Kidney glomerular epithelial cell (primary cell): Measurements from ENCODE around the gene PAOX.
"Not testable (repeated sequence)": the region's sequence is repeated elsewhere in the genome, so short reads cannot be mapped to it uniquely, and the experiment has no call there.

Source experiments
- DNase-seq: peaks from one replicate; lab custom pipeline; 2025; lab: John Stamatoyannopoulos, UW

The PAOX gene

DNA sequence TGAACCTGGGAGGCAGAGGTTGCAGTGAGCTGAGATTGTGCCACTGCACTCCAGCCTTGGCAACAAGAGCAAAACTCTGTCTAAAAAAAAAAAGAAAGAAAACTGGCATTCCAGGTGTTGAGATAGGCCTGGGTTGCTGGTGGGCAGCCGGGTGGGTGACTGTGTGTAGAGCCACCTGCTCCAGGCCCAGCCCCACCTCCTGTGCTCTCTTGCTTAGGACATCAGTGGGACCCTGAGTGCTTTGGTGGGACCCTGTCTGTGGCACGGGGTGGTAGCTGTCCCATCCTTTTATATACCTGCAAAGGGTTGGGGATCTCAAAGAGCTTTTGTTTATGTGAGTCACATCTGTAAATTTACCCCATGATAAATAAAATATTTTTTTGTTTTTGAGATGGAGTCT, 6.2 kb downstream of the PAOX start:
- no peak for DNase-seq

GRCh38 chr10:133386951-133387350, 7.9 kb downstream of the PAOX start:
- DNase-seq = not testable (repeated sequence)

GRCh38 chr10:133388236-133388972, 9.3 kb downstream of the PAOX start:
- no peak for DNase-seq

GRCh38 chr10:133388973-133389818, 10.1 kb downstream of the PAOX start:
- DNase-seq = no peak

DNA sequence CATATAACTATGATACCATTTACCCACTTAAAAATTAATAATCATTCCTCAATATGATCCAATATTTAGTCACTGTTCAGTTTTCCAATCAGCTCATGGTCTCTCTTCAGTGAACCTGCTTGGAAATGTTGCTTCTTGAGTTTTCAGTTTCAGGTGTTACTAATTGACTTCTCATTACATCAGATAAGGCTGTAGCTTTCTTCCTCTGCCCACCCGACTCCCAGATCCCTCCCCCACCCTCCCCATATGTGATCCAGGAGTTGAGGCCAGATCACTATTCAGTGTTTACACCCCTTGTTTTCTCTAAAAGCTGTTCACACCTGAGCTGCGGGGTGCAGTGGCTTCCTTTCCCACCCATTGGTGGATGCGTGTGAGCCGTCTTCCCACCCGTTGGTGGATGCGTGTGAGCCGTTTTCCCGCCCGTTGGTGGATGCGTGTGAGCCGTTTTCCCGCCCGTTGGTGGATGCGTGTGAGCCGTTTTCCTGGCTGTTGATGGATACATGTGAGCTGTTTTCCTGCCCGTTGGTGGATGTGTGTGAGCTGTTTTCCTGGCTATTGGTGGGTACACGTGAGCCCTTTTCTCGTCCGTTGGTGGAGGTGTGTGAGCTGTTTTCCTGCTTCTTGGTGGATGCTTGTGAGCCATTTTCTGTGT, 11.7 kb downstream of the PAOX start:
- no peak for DNase-seq

GRCh38 chr10:133391249-133391635, 12.2 kb downstream of the PAOX start:
- no peak for DNase-seq

DNA sequence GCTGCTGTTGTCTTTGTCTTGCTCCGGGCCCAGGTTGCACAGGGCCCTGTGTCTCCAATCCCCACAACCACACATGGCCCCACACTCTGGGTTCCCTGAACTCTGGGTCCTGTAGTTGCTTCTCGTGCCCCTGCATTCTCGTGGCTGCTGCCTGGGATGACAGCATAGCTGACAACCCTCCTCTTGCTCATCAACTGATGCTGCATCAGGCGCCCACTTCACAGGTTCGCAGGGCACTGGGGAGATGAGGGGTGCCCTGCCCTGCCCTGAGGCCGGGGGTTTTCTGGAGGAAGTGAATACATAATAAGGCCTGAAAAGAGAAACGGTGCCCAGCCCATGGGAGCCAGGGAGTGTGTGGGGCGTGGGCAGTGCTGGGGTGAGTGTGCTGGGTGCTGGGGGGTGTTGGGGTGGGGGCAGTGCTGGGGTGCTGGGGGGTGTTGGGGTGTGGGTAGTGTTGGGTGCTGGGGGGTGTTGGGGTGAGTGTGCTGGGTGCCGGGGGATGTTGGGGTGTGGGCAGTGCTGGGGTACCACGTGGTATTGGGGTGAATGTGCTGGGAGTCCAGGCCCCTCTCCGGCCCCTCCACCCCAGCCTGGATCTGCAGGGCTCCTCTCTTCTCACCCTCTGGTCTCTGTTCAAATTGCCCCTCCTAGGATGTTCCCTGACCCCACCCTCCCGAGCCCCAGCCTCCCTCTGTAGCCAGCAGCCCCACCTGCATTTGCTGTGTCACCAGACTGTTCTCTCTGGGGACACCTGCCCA, 12.9 kb downstream of the PAOX start:
- no peak for DNase-seq

DNA sequence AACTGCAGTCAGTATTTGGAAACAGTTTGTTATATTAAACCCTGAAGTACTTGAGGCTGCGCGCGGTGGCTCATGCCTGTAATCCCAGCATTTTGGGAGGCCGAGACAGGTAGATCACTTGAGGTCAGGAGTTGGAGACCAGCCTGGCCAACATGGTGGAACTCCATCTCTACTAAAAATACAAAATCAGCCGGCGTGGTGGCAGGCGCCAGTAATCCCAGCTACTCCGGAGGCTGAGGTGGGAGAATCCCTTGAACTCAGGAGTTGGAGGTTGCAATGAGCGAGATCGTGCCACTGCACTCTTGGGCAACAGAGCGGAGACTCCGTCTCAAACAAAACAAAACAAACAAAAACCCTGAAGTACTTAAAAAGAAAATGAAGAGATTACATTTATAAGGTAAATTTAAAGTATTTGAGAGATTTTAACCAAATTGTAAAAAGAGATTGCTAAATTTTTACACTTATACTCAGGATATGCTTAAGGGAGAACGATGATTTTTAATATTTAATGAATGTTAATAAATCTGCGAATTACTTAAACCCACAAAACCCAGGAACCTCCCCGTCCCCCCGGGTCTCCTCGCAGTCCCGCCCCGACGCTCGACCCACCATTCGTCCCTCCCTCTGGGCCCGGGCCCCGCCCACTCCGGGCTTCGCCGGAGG, 14.5 kb downstream of the PAOX start:
- peak; percentile 39 for DNase-seq

GRCh38 chr10:133394064-133394663, 15.1 kb downstream of the PAOX start, which contains the start of gene MTG1:
Gene MTG1 (plus strand): TSS chr10:133394157. CDS start chr10:133394221, 64 bp downstream.
- DNase-seq = peak; percentile 78

- no peak for DNase-seq
These were observed 15.7 kb downstream of the PAOX start for GRCh38 chr10:133394801-133395221.

DNA sequence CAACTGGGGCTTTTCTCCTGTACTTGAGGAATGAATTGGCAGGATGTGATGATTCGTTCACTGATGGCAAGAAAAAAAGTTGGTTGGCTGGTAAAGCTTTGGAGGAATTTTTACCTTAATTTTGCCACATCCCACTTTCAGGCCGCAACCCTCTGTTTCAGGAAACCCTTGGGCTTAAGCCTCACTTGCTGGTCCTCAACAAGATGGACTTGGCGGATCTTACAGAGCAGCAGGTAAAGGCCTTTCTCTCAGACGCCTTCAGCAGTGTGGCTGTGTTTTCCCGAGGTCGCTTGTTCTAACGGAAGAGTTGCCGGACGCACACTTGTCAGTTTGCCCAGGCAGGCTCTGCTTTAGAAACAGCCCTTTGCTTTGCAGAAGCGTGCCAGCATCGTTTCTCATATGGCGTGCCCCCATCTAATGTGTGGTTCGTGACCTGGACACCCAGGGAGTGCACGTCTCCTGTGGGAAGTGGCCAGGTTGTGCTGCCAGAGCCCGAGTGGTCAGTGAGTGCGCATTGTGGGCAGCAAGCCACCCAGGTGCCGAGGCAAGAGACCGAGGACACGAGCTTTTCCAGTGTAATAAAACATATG, 17.1 kb downstream of the PAOX start:
- no peak for DNase-seq

GRCh38 chr10:133397938-133398337, 18.9 kb downstream of the PAOX start:
- no peak for DNase-seq

DNA sequence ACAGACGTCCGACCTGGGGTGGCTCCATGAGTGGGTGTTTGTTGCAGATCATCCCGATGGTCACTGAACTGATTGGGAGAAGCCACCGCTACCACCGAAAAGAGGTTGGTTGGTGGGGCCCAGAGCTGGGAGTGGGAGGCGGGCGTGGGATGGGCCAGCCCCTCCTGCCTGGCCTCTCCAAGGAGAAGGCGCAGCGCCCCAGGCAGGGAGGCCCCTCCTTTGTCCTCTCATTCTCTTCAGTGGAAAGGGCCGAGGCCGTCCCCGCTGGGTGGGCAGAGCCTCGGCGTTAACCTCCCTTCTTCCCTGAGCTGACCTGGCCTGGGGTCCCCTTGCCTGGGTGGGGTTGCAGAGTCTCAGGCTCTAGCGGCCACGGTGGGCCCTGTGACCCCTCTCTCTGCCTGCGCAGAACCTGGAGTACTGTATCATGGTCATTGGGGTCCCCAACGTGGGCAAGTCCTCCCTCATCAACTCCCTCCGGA, 20.1 kb downstream of the PAOX start:
- DNase-seq = no peak

DNA sequence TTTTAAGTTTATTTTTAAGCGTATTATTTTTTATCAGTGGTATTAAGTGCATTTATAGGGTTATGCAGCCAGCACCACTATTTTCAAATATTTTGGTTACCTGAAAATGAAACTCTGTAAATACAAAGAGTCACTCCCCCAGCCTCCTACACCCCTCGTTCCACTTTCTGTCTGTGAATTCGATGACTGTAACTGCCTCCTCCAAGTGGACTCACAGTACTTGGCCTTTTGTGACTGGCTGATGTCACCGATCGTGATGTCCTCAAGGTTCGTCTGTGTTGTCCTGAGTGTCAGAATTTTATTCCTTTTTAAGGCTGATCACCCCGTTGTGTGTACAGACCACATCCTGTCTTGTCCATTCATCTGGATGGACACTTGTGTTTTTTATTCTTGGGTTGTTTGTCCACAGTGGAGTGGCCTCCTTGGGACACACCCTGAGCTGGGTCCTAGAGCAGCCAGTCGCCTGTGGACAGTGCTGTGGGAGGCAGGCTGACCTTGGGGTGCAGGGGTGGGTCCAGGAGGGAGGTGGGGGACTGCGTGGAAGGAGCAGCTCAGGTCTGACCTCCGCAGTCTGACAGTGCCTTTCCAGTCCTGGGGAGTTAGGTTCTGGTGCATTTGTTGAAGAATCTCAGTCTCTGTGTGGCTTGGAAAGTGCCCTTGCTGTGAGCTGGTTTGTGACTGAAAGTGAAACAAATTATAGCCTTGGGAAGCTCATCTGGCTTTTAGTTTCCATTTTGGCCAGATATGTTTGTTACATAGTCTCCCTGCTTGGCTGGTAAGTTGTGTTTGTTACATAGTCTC, 21.8 kb downstream of the PAOX start:
- no peak for DNase-seq

DNA sequence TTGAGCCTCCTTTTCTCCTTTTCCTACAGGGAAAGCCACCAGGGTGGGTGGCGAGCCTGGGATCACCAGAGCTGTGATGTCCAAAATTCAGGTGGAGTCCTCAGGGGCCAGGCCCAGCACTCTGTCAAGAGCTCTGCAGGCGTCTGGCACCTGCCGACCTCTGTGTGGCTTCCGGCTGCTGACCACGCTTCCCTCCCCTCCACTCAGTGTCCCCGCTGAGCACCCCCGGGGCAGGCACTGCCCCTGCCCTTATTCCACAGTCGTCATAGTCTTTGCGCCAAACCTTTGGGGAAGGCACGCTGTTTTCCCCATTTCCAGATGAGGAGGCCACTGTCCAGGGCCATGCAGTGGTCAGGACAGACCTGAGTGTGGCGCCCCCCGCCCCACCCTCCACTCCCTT, 22.4 kb downstream of the PAOX start:
- no peak for DNase-seq

DNA sequence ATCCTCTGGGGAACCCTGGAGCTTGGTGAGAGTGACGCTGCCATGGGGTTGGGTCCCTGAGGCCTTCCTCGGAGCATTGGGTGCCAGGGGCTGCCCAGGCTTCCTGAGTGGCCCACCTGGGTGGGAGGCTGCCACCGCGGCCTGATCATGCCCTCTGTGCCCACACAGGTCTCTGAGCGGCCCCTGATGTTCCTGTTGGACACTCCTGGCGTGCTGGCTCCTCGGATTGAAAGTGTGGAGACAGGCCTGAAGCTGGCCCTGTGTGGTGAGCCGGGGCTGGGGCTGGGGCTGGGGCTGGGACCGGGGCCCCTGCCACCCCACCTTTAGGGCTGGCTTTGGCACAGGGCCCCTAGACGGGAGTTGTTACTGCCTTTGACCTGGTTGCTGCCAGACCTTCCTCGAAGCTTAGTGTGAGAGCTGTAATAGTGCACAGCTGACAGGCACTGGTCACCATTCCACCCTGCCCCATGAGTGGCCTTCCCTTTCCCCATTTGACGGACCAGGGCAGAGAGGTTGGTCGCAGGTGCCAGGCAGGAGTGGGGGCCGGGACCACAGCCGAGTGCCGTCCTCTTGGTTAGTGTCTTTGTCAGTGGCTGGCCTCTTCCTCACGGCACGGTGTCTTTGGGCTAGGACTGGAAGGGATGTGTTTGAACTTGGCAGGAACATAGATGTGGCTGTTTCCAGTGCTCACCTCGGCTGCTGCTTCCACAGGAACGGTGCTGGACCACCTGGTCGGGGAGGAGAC, 23.1 kb downstream of the PAOX start:
- DNase-seq = no peak

DNA sequence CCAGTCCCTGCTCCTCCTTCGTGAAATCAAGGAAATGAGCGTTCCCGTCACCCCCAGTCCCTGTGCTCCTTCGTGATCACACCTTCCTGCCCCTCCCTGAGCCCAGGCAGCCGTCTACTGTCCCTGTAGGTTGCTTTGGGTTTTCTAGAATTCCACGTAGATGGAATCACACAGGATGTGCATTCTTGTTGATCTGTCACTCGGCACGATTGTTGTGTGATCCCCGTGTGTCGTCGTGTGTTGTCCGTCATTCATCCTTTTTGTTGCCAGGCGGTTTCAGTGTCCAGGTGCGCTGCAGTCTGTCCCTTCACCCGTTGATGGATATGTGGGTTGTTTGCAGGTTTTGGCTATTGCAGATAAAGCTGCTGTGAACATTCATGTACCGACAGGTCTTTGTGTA, 24.3 kb downstream of the PAOX start:
- no peak for DNase-seq

DNA sequence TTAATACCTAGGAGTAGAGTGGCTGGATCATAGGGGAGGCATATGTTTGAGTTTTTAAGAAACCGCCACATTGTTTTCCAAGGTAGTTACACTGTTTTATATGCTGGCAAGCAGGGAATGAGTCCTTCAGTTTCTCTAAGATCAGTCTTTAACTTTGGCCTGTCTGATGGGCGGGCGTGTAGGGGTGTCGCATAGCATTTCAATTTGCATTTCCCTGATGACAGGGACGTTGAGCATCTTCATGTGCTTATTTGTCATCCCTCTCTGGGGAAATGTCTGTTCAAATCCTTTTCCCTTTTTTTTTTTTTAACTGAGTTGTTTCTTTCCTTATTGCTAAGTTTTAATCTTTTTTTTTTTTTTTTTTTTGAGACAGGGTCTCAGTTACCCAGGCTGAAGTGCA, 24.7 kb downstream of the PAOX start:
- DNase-seq = no peak

GRCh38 chr10:133405272-133405671, 26.2 kb downstream of the PAOX start:
- peak; percentile 61 for DNase-seq
